ENCODE results near the gene BNC2.

- TF ChIP-seq POLR2AphosphoS5 (IDR thresholded peaks at IDR 0.05; ENCODE audit: low read depth, low read length) (no peak), SIN3A (IDR thresholded peaks at IDR 0.05; ENCODE audit: borderline replicate concordance, insufficient read depth, low read depth, low read length) (no peak)
- TF ChIP-seq, protein P1, sequence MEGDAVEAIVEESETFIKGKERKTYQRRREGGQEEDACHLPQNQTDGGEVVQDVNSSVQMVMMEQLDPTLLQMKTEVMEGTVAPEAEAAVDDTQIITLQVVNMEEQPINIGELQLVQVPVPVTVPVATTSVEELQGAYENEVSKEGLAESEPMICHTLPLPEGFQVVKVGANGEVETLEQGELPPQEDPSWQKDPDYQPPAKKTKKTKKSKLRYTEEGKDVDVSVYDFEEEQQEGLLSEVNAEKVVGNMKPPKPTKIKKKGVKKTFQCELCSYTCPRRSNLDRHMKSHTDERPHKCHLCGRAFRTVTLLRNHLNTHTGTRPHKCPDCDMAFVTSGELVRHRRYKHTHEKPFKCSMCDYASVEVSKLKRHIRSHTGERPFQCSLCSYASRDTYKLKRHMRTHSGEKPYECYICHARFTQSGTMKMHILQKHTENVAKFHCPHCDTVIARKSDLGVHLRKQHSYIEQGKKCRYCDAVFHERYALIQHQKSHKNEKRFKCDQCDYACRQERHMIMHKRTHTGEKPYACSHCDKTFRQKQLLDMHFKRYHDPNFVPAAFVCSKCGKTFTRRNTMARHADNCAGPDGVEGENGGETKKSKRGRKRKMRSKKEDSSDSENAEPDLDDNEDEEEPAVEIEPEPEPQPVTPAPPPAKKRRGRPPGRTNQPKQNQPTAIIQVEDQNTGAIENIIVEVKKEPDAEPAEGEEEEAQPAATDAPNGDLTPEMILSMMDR (IDR thresholded peaks at IDR 0.05) = no peak
- TF ChIP-seq, protein P2, sequence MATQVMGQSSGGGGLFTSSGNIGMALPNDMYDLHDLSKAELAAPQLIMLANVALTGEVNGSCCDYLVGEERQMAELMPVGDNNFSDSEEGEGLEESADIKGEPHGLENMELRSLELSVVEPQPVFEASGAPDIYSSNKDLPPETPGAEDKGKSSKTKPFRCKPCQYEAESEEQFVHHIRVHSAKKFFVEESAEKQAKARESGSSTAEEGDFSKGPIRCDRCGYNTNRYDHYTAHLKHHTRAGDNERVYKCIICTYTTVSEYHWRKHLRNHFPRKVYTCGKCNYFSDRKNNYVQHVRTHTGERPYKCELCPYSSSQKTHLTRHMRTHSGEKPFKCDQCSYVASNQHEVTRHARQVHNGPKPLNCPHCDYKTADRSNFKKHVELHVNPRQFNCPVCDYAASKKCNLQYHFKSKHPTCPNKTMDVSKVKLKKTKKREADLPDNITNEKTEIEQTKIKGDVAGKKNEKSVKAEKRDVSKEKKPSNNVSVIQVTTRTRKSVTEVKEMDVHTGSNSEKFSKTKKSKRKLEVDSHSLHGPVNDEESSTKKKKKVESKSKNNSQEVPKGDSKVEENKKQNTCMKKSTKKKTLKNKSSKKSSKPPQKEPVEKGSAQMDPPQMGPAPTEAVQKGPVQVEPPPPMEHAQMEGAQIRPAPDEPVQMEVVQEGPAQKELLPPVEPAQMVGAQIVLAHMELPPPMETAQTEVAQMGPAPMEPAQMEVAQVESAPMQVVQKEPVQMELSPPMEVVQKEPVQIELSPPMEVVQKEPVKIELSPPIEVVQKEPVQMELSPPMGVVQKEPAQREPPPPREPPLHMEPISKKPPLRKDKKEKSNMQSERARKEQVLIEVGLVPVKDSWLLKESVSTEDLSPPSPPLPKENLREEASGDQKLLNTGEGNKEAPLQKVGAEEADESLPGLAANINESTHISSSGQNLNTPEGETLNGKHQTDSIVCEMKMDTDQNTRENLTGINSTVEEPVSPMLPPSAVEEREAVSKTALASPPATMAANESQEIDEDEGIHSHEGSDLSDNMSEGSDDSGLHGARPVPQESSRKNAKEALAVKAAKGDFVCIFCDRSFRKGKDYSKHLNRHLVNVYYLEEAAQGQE (IDR thresholded peaks at IDR 0.05; ENCODE audit: insufficient read depth in 1 of 2, low read depth in 2 of 2, low read length in 1 of 2) = no peak
These were observed 272.2 kb downstream of the BNC2 start for GRCh38 chr9:16598316-16598715.

Measured in Panc1 (cell line).